PC-3 (cell line): ENCODE results near the gene PRRC2B. TPM values are rescaled to one million over a fixed set of nuclear protein-coding genes. Genes with fewer than 3 reads are reported as not detected.

Experiments
- ATAC-seq: fragments of 200-7000 bp; cut with Tn5 transposase; 2 replicates; pipeline ENCODE4 v1.9.1; 2020; ENCODE audit warnings: mild to moderate bottlenecking, moderate library complexity
- BruUV-seq: library from RNA; stranded (reverse); fragments of 400-500 nt; replicated peaks from 2 replicates; lab custom pipeline; 2021; lab: Mats Ljungman, UMichigan
- CTCF ChIA-PET: fragments of 300-600 bp; sonication (Branson Sonifier 250); formaldehyde crosslinking; loops from one replicate; lab custom pipeline; 2022; ENCODE audit warnings: antibody characterized with exemption; lab: Charles Lee
- POLR2A ChIA-PET: fragments of 300-600 bp; sonication (Branson Sonifier 250); formaldehyde crosslinking; loops from one replicate; lab custom pipeline; 2022; ENCODE audit warnings: antibody characterized with exemption; ENCODE audit not compliant: unreplicated experiment; lab: Charles Lee
- DNase-seq: peaks from one replicate; pipeline ENCODE4 v3.0.0-alpha.2; 2015
- H2AFZ ChIP-seq: fragments of 300-600 bp; sonication (generic); 2 replicates; pipeline ENCODE4 v1.6.0; 2016; ENCODE audit warnings: antibody characterized with exemption, low read length
- H3F3A ChIP-seq: fragments of 300-600 bp; sonication (generic); one replicate; pipeline ENCODE4 v1.6.0; 2017; ENCODE audit warnings: antibody characterized with exemption, low read length, control low read depth, mild to moderate bottlenecking; ENCODE audit not compliant: unreplicated experiment
- H3K27ac ChIP-seq: fragments of 300-600 bp; sonication (generic); 2 replicates; pipeline ENCODE4 v1.5.1; 2016; ENCODE audit warnings: mild to moderate bottlenecking, low read length
- H3K27me3 ChIP-seq: fragments of 300-600 bp; sonication (generic); 2 replicates; pipeline ENCODE4 v1.6.1; 2016; ENCODE audit warnings: low read length, mixed read lengths
- H3K36me3 ChIP-seq: fragments of 300-600 bp; sonication (generic); 2 replicates; pipeline ENCODE4 v1.6.1; 2016; ENCODE audit warnings: low read depth, mixed run types, low read length, mixed read lengths
- H3K4me1 ChIP-seq: fragments of 300-600 bp; sonication (generic); 2 replicates; pipeline ENCODE4 v1.5.1; 2016; ENCODE audit warnings: low read length; ENCODE audit not compliant: insufficient read depth
- H3K4me2 ChIP-seq: fragments of 300-600 bp; sonication (generic); 2 replicates; pipeline ENCODE4 v1.6.0; 2016; ENCODE audit warnings: low read length
- H3K4me3 ChIP-seq: fragments of 300-600 bp; sonication (generic); 2 replicates; pipeline ENCODE4 v1.5.1; 2016; ENCODE audit warnings: mild to moderate bottlenecking, low read length, mixed read lengths
- H3K79me2 ChIP-seq: fragments of 300-600 bp; sonication (generic); 2 replicates; pipeline ENCODE4 v1.6.1; 2017; ENCODE audit warnings: low read length, mixed read lengths
- H3K9ac ChIP-seq: fragments of 300-600 bp; sonication (generic); 2 replicates; pipeline ENCODE4 v1.6.0; 2016; ENCODE audit warnings: mild to moderate bottlenecking, low read length
- H3K9me2 ChIP-seq: fragments of 300-600 bp; sonication (generic); replicated peaks from 2 replicates; pipeline ENCODE4 v1.6.1; 2016; ENCODE audit warnings: mixed run types, low read length, mixed read lengths
- H3K9me3 ChIP-seq: fragments of 300-600 bp; sonication (generic); 2 replicates; pipeline ENCODE4 v1.6.1; 2016; ENCODE audit warnings: low read length, mixed read lengths
- H4K20me1 ChIP-seq: fragments of 300-600 bp; sonication (generic); 2 replicates; pipeline ENCODE4 v1.6.1; 2016; ENCODE audit warnings: low read length, mixed read lengths
- CTCF ChIP-seq: fragments of 300-600 bp; sonication (generic); conservative IDR thresholded peaks from 2 replicates; pipeline ENCODE4 v1.5.1; 2017; ENCODE audit warnings: antibody characterized with exemption, low read depth, mild to moderate bottlenecking, low read length
- EZH2 ChIP-seq: fragments of 300-600 bp; sonication (generic); IDR thresholded peaks from one replicate; pipeline ENCODE4 v1.6.1; 2017; ENCODE audit warnings: antibody characterized with exemption, mild to moderate bottlenecking, low read length; ENCODE audit not compliant: unreplicated experiment
- EZH2phosphoT487 ChIP-seq: fragments of 300-600 bp; sonication (generic); IDR thresholded peaks from 2 replicates; pipeline ENCODE4 v1.6.1; 2018; ENCODE audit warnings: mild to moderate bottlenecking, antibody characterized with exemption, low read length, borderline replicate concordance
- intact Hi-C: fragments of 100-400 bp; cut with micrococcal nuclease; formaldehyde crosslinking; loops from 2 replicates; pipeline ENCODE4 v1.9.0; 2023
- total RNA-seq: library from RNA; depleted of rRNA; stranded (reverse); fragments of >200 nt; gene quantifications from 2 replicates; pipeline ENCODE4 v1.2.3, GENCODE V29; 2014

The PRRC2B gene
- total RNA-seq, 1 experiment from 2014 or later, result 46.9 TPM

- no peaks in the 10 kb centered on the region for H3F3A ChIP-seq
- no peaks in the 10 kb centered on the region for H3K4me1 ChIP-seq
- DNase-seq (no peak), ATAC-seq (no peak)
- TF ChIP-seq EZH2phosphoT487 (no peak), EZH2 (no peak), CTCF (no peak)
- H3K36me3 ChIP-seq, result no peaks in the 10 kb centered on the region
- no peaks in the 10 kb centered on the region for H3K9me2 ChIP-seq
- no peak overlapping the region for H3K4me3 ChIP-seq
- CTCF ChIA-PET, result no interaction called here
- no peak overlapping the region for H2AFZ ChIP-seq
- no peaks in the 10 kb centered on the region for H3K79me2 ChIP-seq
- H3K9ac ChIP-seq, result no peak overlapping the region
- no peaks in the 10 kb centered on the region for H4K20me1 ChIP-seq
- intact Hi-C loops, result loop anchor here (10.0 kb wide), 1 partner anchor 96 kb away; no protein-coding TSS in a partner anchor
- POLR2A ChIA-PET, result no interaction called here
- H3K9me3 ChIP-seq, result no peaks in the 10 kb centered on the region
- no peak overlapping the region for H3K27ac ChIP-seq
- H3K27me3 ChIP-seq, result no peaks in the 10 kb centered on the region
- no peak overlapping the region for H3K4me2 ChIP-seq
- no TSS peak for BruUV-seq
Observed at GRCh38 chr9:131358556-131358955, 35.3 kb upstream of the PRRC2B start.

GRCh38 chr9:131361202-131361833 is 32.6 kb upstream of the PRRC2B start:
- no peak for TF ChIP-seq EZH2phosphoT487
- no peak for TF ChIP-seq EZH2
- ChIA-PET CTCF (no interaction called here), POLR2A (no interaction called here)
- H4K20me1 ChIP-seq, result no peaks in the 10 kb centered on the region
- no peak overlapping the region for H3K9ac ChIP-seq
- no peak overlapping the region for H3K4me2 ChIP-seq
- DNase-seq, result no peak
- no peaks in the 10 kb centered on the region for H3K4me1 ChIP-seq
- no peak for ATAC-seq
- no peaks in the 10 kb centered on the region for H3K36me3 ChIP-seq
- intact Hi-C loops, result no loop called here
- no peaks in the 10 kb centered on the region for H3K9me3 ChIP-seq
- no peak overlapping the region for H3K4me3 ChIP-seq
- no peak overlapping the region for H3K27ac ChIP-seq
- no peaks in the 10 kb centered on the region for H3K9me2 ChIP-seq
- H3F3A ChIP-seq, result no peaks in the 10 kb centered on the region
- no peak overlapping the region for H2AFZ ChIP-seq
- no TSS peak for BruUV-seq
- no peaks in the 10 kb centered on the region for H3K27me3 ChIP-seq
- no peaks in the 10 kb centered on the region for H3K79me2 ChIP-seq

- no peaks in the 10 kb centered on the region for H3K9me2 ChIP-seq
- BruUV-seq, result no TSS peak
- POLR2A ChIA-PET, result no interaction called here
- H3F3A ChIP-seq, result no peaks in the 10 kb centered on the region
- no peak overlapping the region for H3K9ac ChIP-seq
- no peak overlapping the region for H3K4me3 ChIP-seq
- H3K27me3 ChIP-seq, result no peaks in the 10 kb centered on the region
- H3K4me1 ChIP-seq, result no peaks in the 10 kb centered on the region
- no peak overlapping the region for H2AFZ ChIP-seq
- H3K9me3 ChIP-seq, result no peaks in the 10 kb centered on the region
- no peaks in the 10 kb centered on the region for H3K36me3 ChIP-seq
- H3K79me2 ChIP-seq, result no peaks in the 10 kb centered on the region
- no peak overlapping the region for H3K4me2 ChIP-seq
- intact Hi-C loops, result no loop called here
- DNase-seq (no peak), ATAC-seq (no peak)
- no peaks in the 10 kb centered on the region for H4K20me1 ChIP-seq
- CTCF ChIA-PET, result no interaction called here
- TF ChIP-seq EZH2phosphoT487, result no peak
- TF ChIP-seq CTCF, result no peak
- TF ChIP-seq EZH2, result no peak
- H3K27ac ChIP-seq, result no peak overlapping the region
Observed at GRCh38 chr9:131365546-131365945, 28.3 kb upstream of the PRRC2B start.
